Karpas-422 (cell line): ENCODE data around the gene SPC25. TPM values are rescaled to one million over a fixed set of nuclear protein-coding genes. Genes with fewer than 3 reads are reported as not detected.

ENCODE experiments used
- DNase-seq: peaks from one replicate; pipeline ENCODE4 v3.0.0-alpha.2; 2015
- H2AFZ ChIP-seq: fragments of 200-600 bp; sonication (generic); 2 replicates; pipeline ENCODE4 v1.6.1; 2014; ENCODE audit warnings: antibody characterized with exemption, low read length, mixed read lengths
- H3K27ac ChIP-seq: fragments of 200-600 bp; sonication (generic); 2 replicates; pipeline ENCODE4 v1.5.1; 2014; ENCODE audit warnings: mild to moderate bottlenecking, low read length, moderate library complexity
- H3K27me3 ChIP-seq: fragments of 200-600 bp; sonication (generic); 2 replicates; pipeline ENCODE4 v1.6.1; 2014; ENCODE audit warnings: low read length, mixed read lengths
- H3K36me3 ChIP-seq: fragments of 200-600 bp; sonication (generic); 2 replicates; pipeline ENCODE4 v1.6.1; 2014; ENCODE audit warnings: low read length, mixed read lengths; ENCODE audit not compliant: insufficient read depth
- H3K4me1 ChIP-seq: fragments of 200-600 bp; sonication (generic); 2 replicates; pipeline ENCODE4 v1.6.1; 2014; ENCODE audit warnings: mild to moderate bottlenecking, low read length, mixed read lengths
- H3K4me2 ChIP-seq: fragments of 200-600 bp; sonication (generic); 2 replicates; pipeline ENCODE4 v1.6.1; 2014; ENCODE audit warnings: low read length, low read depth, mild to moderate bottlenecking; ENCODE audit not compliant: poor library complexity, severe bottlenecking
- H3K4me3 ChIP-seq: fragments of 200-600 bp; sonication (generic); 2 replicates; pipeline ENCODE4 v1.5.1; 2014; ENCODE audit warnings: mild to moderate bottlenecking, antibody characterized with exemption, low read length, mixed read lengths
- H3K79me2 ChIP-seq: fragments of 200-600 bp; sonication (generic); 2 replicates; pipeline ENCODE4 v1.6.1; 2014; ENCODE audit warnings: mild to moderate bottlenecking, low read length, mixed read lengths
- H3K9ac ChIP-seq: fragments of 200-600 bp; sonication (generic); 2 replicates; pipeline ENCODE4 v1.6.0; 2014; ENCODE audit warnings: low read length
- H3K9me2 ChIP-seq: fragments of 200-600 bp; sonication (generic), shearing (Covaris generic); replicated peaks from 2 replicates; pipeline ENCODE4 v1.6.0; 2014; ENCODE audit warnings: mild to moderate bottlenecking, low read length, moderate library complexity; ENCODE audit not compliant: insufficient read depth
- H3K9me3 ChIP-seq: fragments of 300-700, 200-600 bp; sonication (generic); 2 replicates; pipeline ENCODE4 v1.6.1; 2014; ENCODE audit warnings: low read length, mixed read lengths
- H4K20me1 ChIP-seq: fragments of 200-600 bp; sonication (generic); 2 replicates; pipeline ENCODE4 v1.6.1; 2014; ENCODE audit warnings: mild to moderate bottlenecking, antibody characterized with exemption, low read length, low read depth; ENCODE audit not compliant: insufficient read depth
- total RNA-seq: library from RNA; depleted of rRNA; stranded (reverse); fragments of >200 nt; shearing (Covaris generic); gene quantifications from 2 replicates; pipeline ENCODE4 v1.2.3, GENCODE V29; 2014; ENCODE audit warnings: low replicate concordance

The SPC25 gene
- total RNA-seq, 1 experiment from 2014 or later: 17.5 TPM

- peaks cover 9% of the 10 kb centered on the region for H3K4me1 ChIP-seq
- no peak overlapping the region for H3K27ac ChIP-seq
- H2AFZ ChIP-seq: no peak overlapping the region
- no peaks in the 10 kb centered on the region for H3K36me3 ChIP-seq
- H3K27me3 ChIP-seq: no peaks in the 10 kb centered on the region
- no peak overlapping the region for H3K9ac ChIP-seq
- no peaks in the 10 kb centered on the region for H4K20me1 ChIP-seq
- no peaks in the 10 kb centered on the region for H3K9me2 ChIP-seq
- H3K9me3 ChIP-seq: no peaks in the 10 kb centered on the region
- no peak overlapping the region for H3K4me3 ChIP-seq
- H3K4me2 ChIP-seq: no peak overlapping the region
- no peak for DNase-seq
- no peaks in the 10 kb centered on the region for H3K79me2 ChIP-seq
Observed at GRCh38 chr2:168850846-168851245, 39.4 kb downstream of the SPC25 start.

GRCh38 chr2:168849610-168850009 is 40.6 kb downstream of the SPC25 start:
- H3K27ac ChIP-seq: no peak overlapping the region
- H3K79me2 ChIP-seq: no peaks in the 10 kb centered on the region
- H3K9ac ChIP-seq: no peak overlapping the region
- no peaks in the 10 kb centered on the region for H3K36me3 ChIP-seq
- no peak overlapping the region for H3K4me3 ChIP-seq
- no peaks in the 10 kb centered on the region for H3K9me3 ChIP-seq
- no peak overlapping the region for H2AFZ ChIP-seq
- peaks cover 9% of the 10 kb centered on the region for H3K4me1 ChIP-seq
- H4K20me1 ChIP-seq: no peaks in the 10 kb centered on the region
- DNase-seq: no peak
- no peaks in the 10 kb centered on the region for H3K27me3 ChIP-seq
- H3K9me2 ChIP-seq: no peaks in the 10 kb centered on the region
- H3K4me2 ChIP-seq: no peak overlapping the region

DNA sequence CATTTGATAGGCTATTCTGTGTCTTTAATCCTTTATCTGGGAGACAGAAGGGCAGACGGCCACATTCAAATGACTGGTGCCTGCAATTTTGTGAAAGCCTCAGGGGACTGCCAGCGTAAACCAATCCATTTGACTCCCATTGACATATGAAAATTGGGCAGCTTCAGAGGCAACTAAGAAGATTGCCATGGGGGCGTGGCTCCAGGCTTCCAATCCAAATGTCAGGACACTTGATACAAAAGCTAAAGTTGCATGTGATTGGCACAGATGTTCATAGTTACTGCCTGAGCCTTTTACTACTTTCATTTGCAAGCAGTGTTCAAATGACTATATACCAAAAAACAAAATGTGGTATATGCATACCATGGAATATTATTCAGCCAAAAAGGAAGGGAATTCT is 42.0 kb downstream of the SPC25 start:
- DNase-seq: peak; percentile 69
- no peaks in the 10 kb centered on the region for H3K9me3 ChIP-seq
- H4K20me1 ChIP-seq: no peaks in the 10 kb centered on the region

GRCh38 chr2:168843253-168843652 is 47.0 kb downstream of the SPC25 start:
- H3K9me3 ChIP-seq: no peaks in the 10 kb centered on the region
- H3K9ac ChIP-seq: no peak overlapping the region
- H3K4me2 ChIP-seq: no peak overlapping the region
- peaks cover 5% of the 10 kb centered on the region; the same call in 1 of the 2 replicates for H3K4me1 ChIP-seq
- H3K27me3 ChIP-seq: no peaks in the 10 kb centered on the region
- H3K4me3 ChIP-seq: no peak overlapping the region
- no peaks in the 10 kb centered on the region for H3K9me2 ChIP-seq
- no peaks in the 10 kb centered on the region for H3K79me2 ChIP-seq
- DNase-seq: no peak
- H3K36me3 ChIP-seq: no peaks in the 10 kb centered on the region
- H4K20me1 ChIP-seq: no peaks in the 10 kb centered on the region
- no peak overlapping the region for H3K27ac ChIP-seq
- H2AFZ ChIP-seq: no peak overlapping the region

More for the DNA sequence above, 42.0 kb downstream of the SPC25 start:
- H3K79me2 ChIP-seq: no peaks in the 10 kb centered on the region
- H3K36me3 ChIP-seq: no peaks in the 10 kb centered on the region
- no peak overlapping the region for H3K9ac ChIP-seq
- H3K27me3 ChIP-seq: no peaks in the 10 kb centered on the region
- H3K4me3 ChIP-seq: no peak overlapping the region
- no peak overlapping the region for H3K27ac ChIP-seq
- H2AFZ ChIP-seq: no peak overlapping the region
- peaks cover 9% of the 10 kb centered on the region for H3K4me1 ChIP-seq
- H3K4me2 ChIP-seq: no peak overlapping the region
- H3K9me2 ChIP-seq: no peaks in the 10 kb centered on the region

GRCh38 chr2:168841445-168841844 is 48.8 kb downstream of the SPC25 start:
- H3K27me3 ChIP-seq: no peaks in the 10 kb centered on the region
- DNase-seq: no peak
- H3K9me3 ChIP-seq: no peaks in the 10 kb centered on the region
- no peak overlapping the region for H2AFZ ChIP-seq
- no peaks in the 10 kb centered on the region for H4K20me1 ChIP-seq
- no peaks in the 10 kb centered on the region for H3K4me1 ChIP-seq
- H3K4me2 ChIP-seq: no peak overlapping the region
- H3K4me3 ChIP-seq: no peak overlapping the region
- H3K27ac ChIP-seq: no peak overlapping the region
- no peaks in the 10 kb centered on the region for H3K36me3 ChIP-seq
- H3K9ac ChIP-seq: no peak overlapping the region
- no peaks in the 10 kb centered on the region for H3K9me2 ChIP-seq
- H3K79me2 ChIP-seq: no peaks in the 10 kb centered on the region

- no peaks in the 10 kb centered on the region for H3K4me1 ChIP-seq
- no peaks in the 10 kb centered on the region for H3K36me3 ChIP-seq
- H3K27me3 ChIP-seq: no peaks in the 10 kb centered on the region
- no peaks in the 10 kb centered on the region for H3K9me2 ChIP-seq
- no peak overlapping the region for H3K27ac ChIP-seq
- no peaks in the 10 kb centered on the region for H4K20me1 ChIP-seq
- no peaks in the 10 kb centered on the region for H3K9me3 ChIP-seq
- H2AFZ ChIP-seq: no peak overlapping the region
- no peaks in the 10 kb centered on the region for H3K79me2 ChIP-seq
- no peak overlapping the region for H3K4me2 ChIP-seq
- no peak for DNase-seq
- H3K9ac ChIP-seq: no peak overlapping the region
- H3K4me3 ChIP-seq: no peak overlapping the region
Observed at GRCh38 chr2:168835969-168836368, 54.3 kb downstream of the SPC25 start.

GRCh38 chr2:168831662-168832061 is 58.6 kb downstream of the SPC25 start:
- Histone ChIP-seq H3K4me1 (no peaks in the 10 kb centered on the region), H2AFZ (no peak overlapping the region), H3K79me2 (no peaks in the 10 kb centered on the region), H3K4me3 (no peak overlapping the region), H3K9ac (no peak overlapping the region), H3K27me3 (no peaks in the 10 kb centered on the region), H4K20me1 (no peaks in the 10 kb centered on the region), H3K27ac (no peak overlapping the region), H3K4me2 (no peak overlapping the region), H3K9me2 (no peaks in the 10 kb centered on the region), H3K9me3 (no peaks in the 10 kb centered on the region), H3K36me3 (no peaks in the 10 kb centered on the region)
- no peak for DNase-seq

GRCh38 chr2:168830958-168831357 is 59.3 kb downstream of the SPC25 start:
- no peaks in the 10 kb centered on the region for H3K9me3 ChIP-seq
- no peak overlapping the region for H2AFZ ChIP-seq
- H3K9ac ChIP-seq: no peak overlapping the region
- no peaks in the 10 kb centered on the region for H3K4me1 ChIP-seq
- no peak overlapping the region for H3K27ac ChIP-seq
- H3K27me3 ChIP-seq: no peaks in the 10 kb centered on the region
- H3K4me2 ChIP-seq: no peak overlapping the region
- no peaks in the 10 kb centered on the region for H3K36me3 ChIP-seq
- no peaks in the 10 kb centered on the region for H4K20me1 ChIP-seq
- H3K79me2 ChIP-seq: no peaks in the 10 kb centered on the region
- no peak overlapping the region for H3K4me3 ChIP-seq
- no peak for DNase-seq
- H3K9me2 ChIP-seq: no peaks in the 10 kb centered on the region

DNA sequence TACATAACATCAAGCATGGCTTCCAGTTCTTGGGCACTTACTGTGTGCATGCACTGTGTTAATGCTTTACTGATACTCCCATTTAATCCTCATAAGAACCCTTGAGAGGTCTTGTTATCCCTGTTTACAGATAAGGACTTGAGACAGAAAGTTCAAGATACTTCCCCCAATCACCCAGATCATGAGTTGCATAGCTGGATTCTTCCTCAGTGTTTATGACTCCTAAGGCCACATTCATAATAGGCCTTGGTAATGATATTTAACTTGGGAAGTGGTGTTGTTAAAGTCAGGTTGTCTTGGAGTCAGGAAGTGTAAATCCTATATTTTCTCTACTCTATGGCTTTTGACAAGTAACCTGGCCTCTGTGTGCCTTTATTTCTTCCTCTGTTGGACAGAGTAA is 65.1 kb downstream of the SPC25 start:
- Histone ChIP-seq H3K79me2 (no peaks in the 10 kb centered on the region), H3K4me1 (no peaks in the 10 kb centered on the region), H2AFZ (no peak overlapping the region), H3K36me3 (no peaks in the 10 kb centered on the region), H3K27ac (no peak overlapping the region), H3K9me3 (no peaks in the 10 kb centered on the region), H4K20me1 (no peaks in the 10 kb centered on the region), H3K4me3 (no peak overlapping the region), H3K27me3 (no peaks in the 10 kb centered on the region), H3K4me2 (no peak overlapping the region), H3K9me2 (no peaks in the 10 kb centered on the region), H3K9ac (no peak overlapping the region)
- no peak for DNase-seq
